HG03175 (cell line): ENCODE data around the gene MACROD2.

Experiments used
- ATAC-seq: cut with Tn5 transposase; IDR thresholded peaks from one replicate; pipeline ENCODE4 v1.9.1; 2021; ENCODE audit warnings: mild to moderate bottlenecking, moderate library complexity; ENCODE audit not compliant: unreplicated experiment

The MACROD2 gene

DNA sequence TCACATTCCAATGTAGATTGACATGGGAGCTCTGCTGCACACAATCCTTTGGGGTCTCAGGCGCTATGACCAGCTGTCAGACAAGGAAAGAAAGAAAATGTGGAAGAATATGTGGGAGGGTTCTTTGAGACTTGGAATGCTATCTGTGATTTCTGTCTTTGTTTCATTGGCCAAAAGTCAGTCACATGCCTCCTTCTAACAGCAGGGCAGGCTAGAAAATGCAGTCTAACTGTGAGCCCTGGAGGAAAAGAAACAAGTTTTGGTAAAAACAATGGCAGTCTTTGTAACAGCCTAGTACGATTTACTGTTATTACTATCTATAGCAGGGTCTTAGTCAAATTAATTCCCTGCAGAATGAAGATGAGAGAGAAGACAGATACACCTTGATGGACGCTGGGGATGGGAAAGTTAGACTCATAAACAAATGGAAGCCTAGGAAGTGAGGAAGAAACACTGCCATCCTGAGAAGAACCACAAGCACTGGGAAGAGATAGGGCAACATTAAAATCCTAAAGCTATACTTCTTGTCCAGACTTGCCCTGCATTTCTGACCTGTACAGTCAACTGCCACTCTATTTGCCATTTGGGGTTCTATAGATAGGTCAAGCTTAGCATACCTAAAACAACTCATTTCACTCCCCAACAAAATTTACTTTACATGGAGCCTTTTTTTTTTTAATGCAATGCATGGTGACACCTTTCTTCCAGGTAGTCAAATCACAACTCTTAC, 1744.9 kb downstream of the MACROD2 start:
- ATAC-seq: no peak

- ATAC-seq: no peak
These were observed 1746.8 kb downstream of the MACROD2 start for GRCh38 chr20:15742087-15742486.

DNA sequence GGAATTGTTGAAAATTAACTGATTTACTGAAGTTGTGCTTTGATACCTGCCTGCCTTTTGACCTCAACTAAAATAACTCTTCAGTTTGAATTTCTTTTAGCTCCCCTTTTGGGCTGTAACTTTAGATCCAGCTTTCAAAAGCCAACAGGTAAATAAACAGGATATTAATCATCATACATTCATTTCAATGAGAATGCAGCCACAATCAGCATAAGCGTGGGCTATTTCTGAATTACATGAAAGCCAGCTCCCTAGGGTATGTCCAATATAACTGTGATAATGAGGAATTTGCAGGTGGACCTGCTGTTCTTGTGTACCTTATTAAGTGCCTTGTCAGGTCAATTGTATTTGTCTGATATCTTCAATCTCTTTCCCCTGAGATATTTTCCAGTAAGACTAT, 1747.3 kb downstream of the MACROD2 start:
- ATAC-seq: no peak

GRCh38 chr20:15756002-15756753, 1760.9 kb downstream of the MACROD2 start:
- no peak for ATAC-seq

- no peak for ATAC-seq
These were observed 1761.4 kb downstream of the MACROD2 start for GRCh38 chr20:15756754-15757115.

- no peak for ATAC-seq
These were observed 1764.3 kb downstream of the MACROD2 start for GRCh38 chr20:15759594-15759993.

- ATAC-seq: no peak
These were observed 1764.8 kb downstream of the MACROD2 start for GRCh38 chr20:15760001-15760621.

GRCh38 chr20:15763366-15763765, 1768.0 kb downstream of the MACROD2 start:
- no peak for ATAC-seq

GRCh38 chr20:15767586-15767985, 1772.3 kb downstream of the MACROD2 start:
- ATAC-seq: no peak

DNA sequence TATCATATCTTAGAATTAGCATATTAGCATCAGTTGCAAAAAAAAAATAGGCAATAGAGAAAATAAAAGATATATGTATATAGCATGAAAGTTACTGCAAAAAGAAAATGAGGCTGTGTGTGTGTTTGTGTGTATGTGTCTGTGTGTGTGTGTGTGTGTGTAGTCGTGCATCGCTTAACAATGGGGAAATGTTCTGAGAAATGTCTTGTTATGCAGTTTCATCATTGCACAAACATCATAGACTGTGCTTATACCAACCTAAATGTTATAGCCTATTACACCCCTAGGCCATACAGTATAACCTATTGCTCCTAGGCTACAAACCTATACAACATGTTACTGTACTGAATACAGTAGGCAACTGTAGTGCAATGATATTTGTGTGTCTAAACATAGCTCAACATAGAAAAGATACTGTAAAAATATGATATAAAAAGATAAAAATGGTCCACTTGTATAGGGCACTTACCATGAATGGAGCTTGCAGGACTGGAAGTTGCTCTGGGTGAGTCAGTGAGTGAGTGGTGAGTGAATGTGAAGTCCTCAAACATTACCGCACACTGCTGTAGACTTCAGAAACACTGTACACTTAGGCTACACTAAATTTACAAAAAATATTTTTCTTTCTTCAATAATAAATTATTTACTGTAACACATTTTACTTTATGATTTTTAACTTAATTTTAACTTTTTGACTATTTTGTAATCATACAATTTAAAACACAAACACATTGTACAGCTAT, 1772.9 kb downstream of the MACROD2 start:
- no peak for ATAC-seq

DNA sequence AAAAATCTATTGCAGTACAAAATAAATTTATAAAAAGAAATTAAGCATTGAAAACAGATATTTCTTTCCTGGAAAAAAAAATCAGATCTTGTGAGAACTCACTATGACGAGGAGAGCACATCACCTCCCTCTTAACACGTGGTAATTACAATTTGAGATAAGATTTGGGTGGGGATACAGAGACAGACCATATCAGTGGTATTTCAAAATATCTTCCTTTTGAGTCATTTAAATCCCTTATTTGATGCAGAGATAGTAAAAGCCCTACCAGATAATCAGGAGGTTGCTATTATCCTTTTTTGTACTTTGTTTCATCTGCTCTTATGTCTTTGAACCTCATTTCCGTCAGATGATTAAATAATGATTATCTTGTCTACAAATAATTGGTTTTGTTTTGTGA, 1777.5 kb downstream of the MACROD2 start:
- no peak for ATAC-seq

- ATAC-seq: no peak
These were observed 1779.6 kb downstream of the MACROD2 start for GRCh38 chr20:15774926-15775325.

- ATAC-seq: no peak
These were observed 1781.6 kb downstream of the MACROD2 start for GRCh38 chr20:15776770-15777466.

DNA sequence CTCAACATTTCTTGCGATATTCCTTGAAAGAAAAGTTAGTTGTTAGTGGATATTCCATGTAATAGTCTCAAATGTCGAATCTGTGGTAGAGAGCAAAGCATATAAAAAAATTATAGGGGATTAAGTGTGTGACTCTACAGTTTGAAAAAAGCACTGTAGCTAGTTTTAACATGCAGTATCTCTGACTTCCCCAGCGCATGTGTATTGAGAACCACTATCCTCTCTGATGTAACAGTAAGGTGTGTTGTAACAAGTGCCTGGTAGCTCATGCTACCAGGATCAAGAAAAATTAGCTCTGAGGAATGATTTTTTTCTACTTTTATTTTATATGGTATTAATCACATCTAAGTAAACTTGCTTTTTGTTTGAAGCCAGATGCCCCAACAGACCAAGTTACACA, 1788.7 kb downstream of the MACROD2 start:
- no peak for ATAC-seq

DNA sequence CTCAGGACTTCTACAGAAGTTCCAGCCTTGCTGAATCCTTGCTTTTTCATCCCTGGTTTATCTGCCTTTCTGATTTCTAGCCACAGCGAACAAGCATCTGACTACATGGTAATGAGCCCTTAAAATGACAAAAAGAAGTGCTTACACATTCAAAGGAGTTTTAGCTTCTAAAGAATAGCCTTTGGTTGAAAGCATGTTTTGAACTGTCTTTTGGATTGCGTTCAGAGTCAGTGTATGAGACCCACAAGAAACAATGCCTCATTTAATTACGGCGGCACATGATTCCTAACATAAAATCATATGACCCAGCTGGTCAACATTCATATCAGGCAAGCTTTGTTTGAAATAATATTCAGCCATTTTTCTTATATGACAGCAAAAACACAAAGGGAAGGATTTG, 1793.8 kb downstream of the MACROD2 start:
- ATAC-seq: no peak

GRCh38 chr20:15792855-15793254, 1797.5 kb downstream of the MACROD2 start:
- no peak for ATAC-seq

- no peak for ATAC-seq
These were observed 1799.1 kb downstream of the MACROD2 start for GRCh38 chr20:15794409-15794808.

- no peak for ATAC-seq
These were observed 1800.1 kb downstream of the MACROD2 start for GRCh38 chr20:15795305-15796019.

GRCh38 chr20:15799871-15800270, 1804.6 kb downstream of the MACROD2 start:
- ATAC-seq: no peak

GRCh38 chr20:15802020-15802419, 1806.7 kb downstream of the MACROD2 start:
- ATAC-seq: no peak
